ENCODE data around the gene PHTF2.

Gene PHTF2

GRCh38 chr7:77811516-77812289 lies 13.1 kb downstream of the PHTF2 start:
- no peak for TF ChIP-seq ZNF76 (tag by site-specific recombination; IDR thresholded peaks at IDR 0.05; ENCODE audit: borderline replicate concordance, low read depth)
- TF ChIP-seq, protein P1, sequence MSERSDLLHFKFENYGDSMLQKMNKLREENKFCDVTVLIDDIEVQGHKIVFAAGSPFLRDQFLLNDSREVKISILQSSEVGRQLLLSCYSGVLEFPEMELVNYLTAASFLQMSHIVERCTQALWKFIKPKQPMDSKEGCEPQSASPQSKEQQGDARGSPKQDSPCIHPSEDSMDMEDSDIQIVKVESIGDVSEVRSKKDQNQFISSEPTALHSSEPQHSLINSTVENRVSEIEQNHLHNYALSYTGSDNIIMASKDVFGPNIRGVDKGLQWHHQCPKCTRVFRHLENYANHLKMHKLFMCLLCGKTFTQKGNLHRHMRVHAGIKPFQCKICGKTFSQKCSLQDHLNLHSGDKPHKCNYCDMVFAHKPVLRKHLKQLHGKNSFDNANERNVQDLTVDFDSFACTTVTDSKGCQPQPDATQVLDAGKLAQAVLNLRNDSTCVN (tag by site-specific recombination; optimal IDR thresholded peaks at IDR 0.05) = no peak
- TF ChIP-seq SP2 (tag by site-specific recombination; IDR thresholded peaks at IDR 0.05) = no peak
- no peak for TF ChIP-seq ZNF311 (tag by site-specific recombination; IDR thresholded peaks at IDR 0.05; ENCODE audit: borderline replicate concordance)
- no peak for TF ChIP-seq ZNF510 (tag by site-specific recombination; IDR thresholded peaks at IDR 0.05; ENCODE audit: insufficient replicate concordance)
- TF ChIP-seq ZNF544 (tag by site-specific recombination; IDR thresholded peaks at IDR 0.05) = no peak
- no peak overlapping the region for H3K4me3 ChIP-seq (ENCODE audit: low read depth, low read length)
- H3K4me1 ChIP-seq (ENCODE audit: control insufficient read depth, insufficient read depth, low read length) = no peaks in the 10 kb centered on the region
- H3K9me3 ChIP-seq (ENCODE audit: control insufficient read depth, insufficient read depth, low read depth, low read length) = no peaks in the 10 kb centered on the region
- H3K36me3 ChIP-seq (ENCODE audit: control insufficient read depth in 2 of 2, insufficient read depth in 1 of 2, low read length in 2 of 2) = no peaks in the 10 kb centered on the region; a peak in 1 of 3 replicates
- POLR2A ChIA-PET = interaction anchor here (0.7 to 1.5 kb wide), 2 partner anchors 11 to 12 kb away, joined by 4 to 5 read pairs; no protein-coding TSS in a partner anchor
- CTCF ChIA-PET = interaction anchor here (0.8 to 1.0 kb wide), 2 partner anchors 13 to 23 kb away, joined by 3 to 4 read pairs; partner anchors contain the start of gene PHTF2
- no peak overlapping the region for H3K27ac ChIP-seq (ENCODE audit: extremely low read depth, low read depth, low read length)

- ChIA-PET POLR2A (interaction anchor here (0.7 to 1.5 kb wide), 2 partner anchors 10 to 13 kb away, joined by 4 to 5 read pairs; no protein-coding TSS in a partner anchor), CTCF (interaction anchor here (1.0 kb wide), 1 partner anchor 13 kb away, joined by 4 read pairs; the partner anchor contains the start of gene PHTF2)
- Histone ChIP-seq H3K4me1 (ENCODE audit: control insufficient read depth, insufficient read depth, low read length) (no peaks in the 10 kb centered on the region), H3K9me3 (ENCODE audit: control insufficient read depth, insufficient read depth, low read depth, low read length) (no peaks in the 10 kb centered on the region), H3K27ac (ENCODE audit: extremely low read depth, low read depth, low read length) (no peak overlapping the region), H3K4me3 (ENCODE audit: low read depth, low read length) (no peak overlapping the region), H3K36me3 (ENCODE audit: control insufficient read depth in 2 of 2, insufficient read depth in 1 of 2, low read length in 2 of 2) (no peaks in the 10 kb centered on the region; a peak in 1 of 3 replicates)
- TF ChIP-seq ZNF133 (tag by site-specific recombination; IDR thresholded peaks at IDR 0.05) (no peak), ZNF311 (tag by site-specific recombination; IDR thresholded peaks at IDR 0.05; ENCODE audit: borderline replicate concordance) (no peak), KLF9 (tag by site-specific recombination; IDR thresholded peaks at IDR 0.05; ENCODE audit: low read depth) (no peak), ZNF707 (tag by site-specific recombination; IDR thresholded peaks at IDR 0.05) (no peak), RBAK (tag by site-specific recombination; IDR thresholded peaks at IDR 0.05) (no peak), ZNF423 (tag by site-specific recombination; IDR thresholded peaks at IDR 0.05) (no peak), IKZF3 (tag by site-specific recombination; IDR thresholded peaks at IDR 0.05) (no peak), ZNF571 (tag by site-specific recombination; IDR thresholded peaks at IDR 0.05) (no peak), BCL11B (tag by site-specific recombination; IDR thresholded peaks at IDR 0.05; ENCODE audit: low read depth) (no peak), MYNN (tag by site-specific recombination; IDR thresholded peaks at IDR 0.05; ENCODE audit: borderline replicate concordance) (no peak), KLF7 (tag by site-specific recombination; IDR thresholded peaks at IDR 0.05; ENCODE audit: borderline replicate concordance) (no peak), GFI1B (tag by site-specific recombination; IDR thresholded peaks at IDR 0.05) (no peak), ZNF529 (tag by site-specific recombination; IDR thresholded peaks at IDR 0.05; ENCODE audit: insufficient replicate concordance) (no peak), ZNF830 (tag by site-specific recombination; IDR thresholded peaks at IDR 0.05; ENCODE audit: low read depth) (no peak), BCL11A (tag by site-specific recombination; IDR thresholded peaks at IDR 0.05; ENCODE audit: low read depth) (no peak), ZNF37A (tag by site-specific recombination; IDR thresholded peaks at IDR 0.05) (no peak), ZNF426 (tag by site-specific recombination; IDR thresholded peaks at IDR 0.05) (no peak), ZNF280D (tag by site-specific recombination; IDR thresholded peaks at IDR 0.05) (no peak), ZNF501 (tag by site-specific recombination; IDR thresholded peaks at IDR 0.05) (no peak)
- TF ChIP-seq, protein P2, sequence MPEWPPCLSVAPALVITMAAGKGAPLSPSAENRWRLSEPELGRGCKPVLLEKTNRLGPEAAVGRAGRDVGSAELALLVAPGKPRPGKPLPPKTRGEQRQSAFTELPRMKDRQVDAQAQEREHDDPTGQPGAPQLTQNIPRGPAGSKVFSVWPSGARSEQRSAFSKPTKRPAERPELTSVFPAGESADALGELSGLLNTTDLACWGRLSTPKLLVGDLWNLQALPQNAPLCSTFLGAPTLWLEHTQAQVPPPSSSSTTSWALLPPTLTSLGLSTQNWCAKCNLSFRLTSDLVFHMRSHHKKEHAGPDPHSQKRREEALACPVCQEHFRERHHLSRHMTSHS (tag by site-specific recombination; IDR thresholded peaks at IDR 0.05) = no peak
Observed at GRCh38 chr7:77812290-77812685, 13.7 kb downstream of the PHTF2 start.
